Measurements from ENCODE around the gene AK4.

DNA sequence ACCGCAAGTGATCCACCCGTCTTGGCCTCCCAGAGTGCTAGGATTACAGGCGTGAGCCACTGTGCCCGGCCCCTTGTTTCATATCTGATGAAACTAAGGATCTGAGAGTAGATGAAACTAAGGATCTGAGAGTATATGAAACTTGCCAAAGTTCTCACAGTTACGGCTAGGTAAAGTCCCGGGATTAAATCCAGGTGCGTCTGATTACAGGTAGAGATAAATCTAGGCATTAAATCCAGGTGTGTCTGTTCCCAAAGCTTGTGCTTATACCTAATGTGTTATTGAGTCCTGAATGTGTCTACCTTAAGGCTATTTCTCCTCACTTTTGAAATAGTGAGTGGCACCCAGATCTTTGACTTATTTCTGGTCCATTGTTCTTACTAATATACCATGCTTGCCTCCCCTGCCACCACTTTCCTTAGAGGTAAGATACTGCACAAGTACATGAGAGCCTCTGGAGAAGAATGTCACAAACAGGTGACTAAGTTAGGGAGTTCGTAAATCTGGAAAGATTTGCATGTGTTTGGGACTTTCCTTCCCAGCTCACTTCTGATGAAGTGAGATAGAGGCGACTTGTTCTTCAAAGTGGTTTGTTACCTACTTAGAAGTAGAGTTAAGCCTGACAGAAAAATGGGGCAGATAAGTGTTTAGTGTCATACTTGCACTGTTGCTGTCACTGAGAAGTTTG, 66.5 kb downstream of the AK4 start:
- TF ChIP-seq, protein P1, sequence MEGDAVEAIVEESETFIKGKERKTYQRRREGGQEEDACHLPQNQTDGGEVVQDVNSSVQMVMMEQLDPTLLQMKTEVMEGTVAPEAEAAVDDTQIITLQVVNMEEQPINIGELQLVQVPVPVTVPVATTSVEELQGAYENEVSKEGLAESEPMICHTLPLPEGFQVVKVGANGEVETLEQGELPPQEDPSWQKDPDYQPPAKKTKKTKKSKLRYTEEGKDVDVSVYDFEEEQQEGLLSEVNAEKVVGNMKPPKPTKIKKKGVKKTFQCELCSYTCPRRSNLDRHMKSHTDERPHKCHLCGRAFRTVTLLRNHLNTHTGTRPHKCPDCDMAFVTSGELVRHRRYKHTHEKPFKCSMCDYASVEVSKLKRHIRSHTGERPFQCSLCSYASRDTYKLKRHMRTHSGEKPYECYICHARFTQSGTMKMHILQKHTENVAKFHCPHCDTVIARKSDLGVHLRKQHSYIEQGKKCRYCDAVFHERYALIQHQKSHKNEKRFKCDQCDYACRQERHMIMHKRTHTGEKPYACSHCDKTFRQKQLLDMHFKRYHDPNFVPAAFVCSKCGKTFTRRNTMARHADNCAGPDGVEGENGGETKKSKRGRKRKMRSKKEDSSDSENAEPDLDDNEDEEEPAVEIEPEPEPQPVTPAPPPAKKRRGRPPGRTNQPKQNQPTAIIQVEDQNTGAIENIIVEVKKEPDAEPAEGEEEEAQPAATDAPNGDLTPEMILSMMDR (IDR thresholded peaks at IDR 0.05): no peak
- no peak for TF ChIP-seq POLR2A (IDR thresholded peaks at IDR 0.05)
- TF ChIP-seq POLR2AphosphoS5 (IDR thresholded peaks at IDR 0.05): no peak
